Endothelial cell of umbilical vein (primary cell): ENCODE data around the gene NKX2-3. TPM values are rescaled to one million over a fixed set of nuclear protein-coding genes. Genes with fewer than 3 reads are reported as not detected.

ENCODE experiments used
- BruUV-seq: library from RNA; stranded (reverse); fragments of 400-500 nt; replicated peaks from 2 replicates; lab custom pipeline; 2021; lab: Mats Ljungman, UMichigan
- CTCF ChIA-PET: fragments of 300-600, 350-600 bp; sonication (Branson Sonifier 250); formaldehyde crosslinking; loops from one replicate; lab custom pipeline; 2021; ENCODE audit warnings: antibody characterized with exemption, inconsistent platforms; lab: Charles Lee
- POLR2A ChIA-PET: fragments of 300-600, 350-600 bp; sonication (Branson Sonifier 250); formaldehyde crosslinking; loops from one replicate; lab custom pipeline; 2021; ENCODE audit warnings: antibody characterized with exemption, inconsistent platforms; lab: Charles Lee
- DNase-seq: peaks from one replicate; pipeline ENCODE4 v3.0.0-alpha.2; 2011; ENCODE audit warnings: low read depth, low spot score
- FAIRE-seq: peaks from 2 replicates; lab custom pipeline; 2011; peaks lifted over from hg19 to GRCh38; lab: Jason Lieb, UNC
- H2AFZ ChIP-seq: 2 replicates; pipeline ENCODE4 v1.6.0; 2012; ENCODE audit warnings: low read depth, low read length, control low read depth, inconsistent platforms
- H3K27ac ChIP-seq: 2 replicates; pipeline ENCODE4 v1.5.1; 2011; ENCODE audit warnings: low read depth, mild to moderate bottlenecking, control low read depth, low read length, moderate library complexity; ENCODE audit not compliant: insufficient read depth
- H3K27me3 ChIP-seq, 2 experiments: 2 replicates each; pipeline versions ENCODE4 v1.6.0 to v1.6.1; 2011; ENCODE audit warnings: low read length in 2 of 2, mixed read lengths in 1 of 2; ENCODE audit not compliant: control insufficient read depth in 2 of 2, insufficient read depth in 2 of 2
- H3K36me3 ChIP-seq, 2 experiments: 2 replicates in 1 of 2; 3 replicates in 1 of 2; pipeline ENCODE4 v1.5.1; 2011; ENCODE audit warnings: low read length in 2 of 2, mild to moderate bottlenecking in 1 of 2, moderate library complexity in 1 of 2; ENCODE audit not compliant: control insufficient read depth in 2 of 2, insufficient read depth in 2 of 2; ENCODE audit errors: extremely low read depth in 1 of 2
- H3K4me1 ChIP-seq: 3 replicates; pipeline ENCODE4 v1.5.1; 2011; ENCODE audit warnings: mild to moderate bottlenecking, low read length; ENCODE audit not compliant: control insufficient read depth, insufficient read depth; ENCODE audit errors: extremely low read depth
- H3K4me2 ChIP-seq: 2 replicates; pipeline ENCODE4 v1.6.1; 2011; ENCODE audit warnings: low read length, control low read depth, mixed read lengths; ENCODE audit not compliant: insufficient read depth
- H3K4me3 ChIP-seq, 3 experiments: fragments of 200-600 bp in 1 of 3; sonication (generic), shearing (Covaris generic) in 1 of 3; replicated peaks in 1 of 3; 2 replicates each; pipeline ENCODE4 v1.5.1; 2011 to 2016; ENCODE audit warnings: control low read depth in 3 of 3, low read length in 3 of 3, mild to moderate bottlenecking in 2 of 3, inconsistent platforms in 1 of 3, low read depth in 1 of 3, moderate library complexity in 1 of 3; ENCODE audit not compliant: insufficient read depth in 1 of 3
- H3K79me2 ChIP-seq: 2 replicates; pipeline ENCODE4 v1.6.0; 2012; ENCODE audit warnings: low read length, inconsistent platforms; ENCODE audit not compliant: control insufficient read depth, insufficient read depth
- H3K9ac ChIP-seq: replicated peaks from 2 replicates; pipeline ENCODE3; 2011; ENCODE audit warnings: low read length, control low read depth; ENCODE audit not compliant: insufficient read depth; ENCODE audit errors: extremely low read depth
- H3K9me1 ChIP-seq: replicated peaks from 3 replicates; pipeline ENCODE4 v1.6.0; 2011; ENCODE audit warnings: mild to moderate bottlenecking, low read length; ENCODE audit not compliant: control insufficient read depth, insufficient read depth; ENCODE audit errors: extremely low read depth
- H3K9me3 ChIP-seq: replicated peaks from 2 replicates; pipeline ENCODE4 v1.5.1; 2012; ENCODE audit warnings: low read length, inconsistent platforms; ENCODE audit not compliant: control insufficient read depth, insufficient read depth
- H4K20me1 ChIP-seq: replicated peaks from 2 replicates; pipeline ENCODE3; 2011; ENCODE audit warnings: mild to moderate bottlenecking, low read length; ENCODE audit not compliant: control insufficient read depth, insufficient read depth; ENCODE audit errors: extremely low read depth
- EZH2 ChIP-seq: IDR thresholded peaks from 2 replicates; pipeline ENCODE4 v1.6.1; 2012; ENCODE audit warnings: borderline replicate concordance, low read depth, mild to moderate bottlenecking, moderate library complexity, low read length, inconsistent platforms; ENCODE audit not compliant: severe bottlenecking
- FOS ChIP-seq: IDR thresholded peaks from 2 replicates; pipeline ENCODE4 v1.6.1; 2011; ENCODE audit warnings: mild to moderate bottlenecking, low read length, moderate library complexity, borderline replicate concordance; ENCODE audit not compliant: insufficient read depth
- GATA2 ChIP-seq: IDR thresholded peaks from 2 replicates; pipeline ENCODE4 v1.7.0; 2011; ENCODE audit warnings: low read depth, mild to moderate bottlenecking, moderate library complexity, mixed read lengths, low read length; ENCODE audit not compliant: insufficient read length, insufficient read depth
- JUN ChIP-seq: IDR thresholded peaks from 2 replicates; pipeline ENCODE4 v1.6.1; 2011; ENCODE audit warnings: borderline replicate concordance, low read depth; ENCODE audit not compliant: insufficient read length, insufficient read depth
- MYC ChIP-seq: IDR thresholded peaks from one replicate; pipeline ENCODE4 v1.6.1; 2011; ENCODE audit warnings: mild to moderate bottlenecking, low read depth, low read length
- POLR2A ChIP-seq: IDR thresholded peaks from 2 replicates; pipeline ENCODE4 v1.6.1; 2012; ENCODE audit warnings: low read depth, mild to moderate bottlenecking, control low read depth, low read length
- POLR2AphosphoS5 ChIP-seq: IDR thresholded peaks from 2 replicates; pipeline ENCODE4 v1.6.1; 2012; ENCODE audit warnings: low read depth, mild to moderate bottlenecking, control low read depth, low read length, moderate library complexity; ENCODE audit not compliant: insufficient read depth
- dilution Hi-C: fragments of 300-500 bp; cut with MboI; formaldehyde crosslinking; loops from one replicate; pipeline ENCODE4 v1.15.0; 2019; ENCODE audit warnings: low sequenced_read_pairs; ENCODE audit not compliant: extremely low pct_ligation_motif_present
- intact Hi-C: fragments of 100-400 bp; cut with micrococcal nuclease; formaldehyde crosslinking; loops from one replicate; pipeline ENCODE4 v1.10.0; 2022
- polyA plus RNA-seq, 4 experiments: library from polyadenylated mRNA; depleted of rRNA in 3 of 4; stranded (reverse) in 3 of 4; unstranded in 1 of 4; fragments of >200 nt; gene quantifications; 2 replicates each; pipeline versions ENCODE4 v1.2.1 to v1.2.3, GENCODE V29; 2011 to 2012; ENCODE audit warnings: missing spikeins in 1 of 4
- total RNA-seq: library from RNA; stranded (reverse); gene quantifications from 2 replicates; pipeline ENCODE4 v1.2.3, GENCODE V29; 2021
- TF ChIP-seq, protein P1 (sequence below), 2 donors: IDR thresholded peaks; 1 replicate in 1 of 2; 2 replicates in 1 of 2; pipeline ENCODE4 v1.5.1; 2011; ENCODE audit warnings: low read length in 2 of 2, mild to moderate bottlenecking in 2 of 2, moderate library complexity in 2 of 2, control low read depth in 1 of 2, inconsistent platforms in 1 of 2, low read depth in 1 of 2; ENCODE audit not compliant: insufficient read depth in 1 of 2; ENCODE audit errors: extremely low read depth in 1 of 2
- TF ChIP-seq, protein P2 (sequence below): IDR thresholded peaks from 2 replicates; pipeline ENCODE4 v1.6.1; 2011; ENCODE audit not compliant: insufficient read depth, insufficient read length

Gene NKX2-3
- total and polyA plus RNA-seq, 2 donors (not counting 3 experiments of a cell fraction or from before 2014, with no cell fraction given) = not detected

DNA sequence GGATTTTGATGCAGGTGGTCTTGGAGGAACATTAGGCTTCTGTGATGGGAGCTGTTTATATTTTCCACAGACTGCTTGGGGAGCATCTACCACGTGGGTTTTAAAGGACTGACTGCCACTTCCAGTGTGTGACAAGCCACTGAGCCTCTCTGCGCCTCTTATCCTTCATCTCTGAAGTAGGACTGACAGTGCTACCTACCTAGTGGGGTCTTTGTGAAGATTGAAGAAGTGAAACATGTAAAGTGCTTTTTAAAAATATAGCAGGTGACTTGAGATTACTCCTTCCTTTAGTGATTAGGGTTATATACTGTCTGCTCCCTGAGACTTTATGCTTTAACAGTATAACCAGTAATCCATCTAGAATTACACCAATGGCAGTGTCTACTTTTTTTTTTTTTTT, 29.9 kb downstream of the NKX2-3 start:
- no TSS peak for BruUV-seq
- CTCF ChIA-PET = interaction anchor here (1.7 kb wide), 1 partner anchor 127 kb away, joined by 5 read pairs; no protein-coding TSS in a partner anchor
- Histone ChIP-seq H2AFZ (no peak overlapping the region), H3K27me3 (peaks cover 3 to 12% of the 10 kb centered on the region in 2 experiments), H3K9me1 (no peaks in the 10 kb centered on the region), H3K27ac (no peak overlapping the region), H3K36me3 (no peaks in the 10 kb centered on the region), H4K20me1 (no peaks in the 10 kb centered on the region), H3K9ac (no peak overlapping the region), H3K4me2 (no peak overlapping the region), H3K79me2 (no peaks in the 10 kb centered on the region), H3K4me1 (no peaks in the 10 kb centered on the region), H3K4me3 (no peak overlapping the region), H3K9me3 (no peaks in the 10 kb centered on the region)
- no peak for DNase-seq
- intact Hi-C loops (no loop called here), dilution Hi-C loops (no loop called here)
- TF ChIP-seq POLR2A (no peak), EZH2 (no peak), POLR2AphosphoS5 (no peak), GATA2 (no peak), JUN (no peak), MYC (no peak), FOS (no peak)
- TF ChIP-seq, protein P1, sequence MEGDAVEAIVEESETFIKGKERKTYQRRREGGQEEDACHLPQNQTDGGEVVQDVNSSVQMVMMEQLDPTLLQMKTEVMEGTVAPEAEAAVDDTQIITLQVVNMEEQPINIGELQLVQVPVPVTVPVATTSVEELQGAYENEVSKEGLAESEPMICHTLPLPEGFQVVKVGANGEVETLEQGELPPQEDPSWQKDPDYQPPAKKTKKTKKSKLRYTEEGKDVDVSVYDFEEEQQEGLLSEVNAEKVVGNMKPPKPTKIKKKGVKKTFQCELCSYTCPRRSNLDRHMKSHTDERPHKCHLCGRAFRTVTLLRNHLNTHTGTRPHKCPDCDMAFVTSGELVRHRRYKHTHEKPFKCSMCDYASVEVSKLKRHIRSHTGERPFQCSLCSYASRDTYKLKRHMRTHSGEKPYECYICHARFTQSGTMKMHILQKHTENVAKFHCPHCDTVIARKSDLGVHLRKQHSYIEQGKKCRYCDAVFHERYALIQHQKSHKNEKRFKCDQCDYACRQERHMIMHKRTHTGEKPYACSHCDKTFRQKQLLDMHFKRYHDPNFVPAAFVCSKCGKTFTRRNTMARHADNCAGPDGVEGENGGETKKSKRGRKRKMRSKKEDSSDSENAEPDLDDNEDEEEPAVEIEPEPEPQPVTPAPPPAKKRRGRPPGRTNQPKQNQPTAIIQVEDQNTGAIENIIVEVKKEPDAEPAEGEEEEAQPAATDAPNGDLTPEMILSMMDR (IDR thresholded peaks at IDR 0.05; ENCODE audit: extremely low read depth in 1 of 2, insufficient read depth in 1 of 2, low read depth in 1 of 2, low read length in 2 of 2) = no peak
- TF ChIP-seq, protein P2, sequence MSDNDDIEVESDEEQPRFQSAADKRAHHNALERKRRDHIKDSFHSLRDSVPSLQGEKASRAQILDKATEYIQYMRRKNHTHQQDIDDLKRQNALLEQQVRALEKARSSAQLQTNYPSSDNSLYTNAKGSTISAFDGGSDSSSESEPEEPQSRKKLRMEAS = no peak
- POLR2A ChIA-PET = no interaction called here
- no peak for FAIRE-seq
